ENCODE measurements around the gene SF3A1. TPM values are rescaled to one million over a fixed set of nuclear protein-coding genes. Genes with fewer than 3 reads are reported as not detected.

Gene SF3A1
- total and polyA plus RNA-seq, 2 of the 8 experiments (the other 6 are each of a cell fraction or from before 2014, with no cell fraction given) = 27.8 to 285 TPM

DNA sequence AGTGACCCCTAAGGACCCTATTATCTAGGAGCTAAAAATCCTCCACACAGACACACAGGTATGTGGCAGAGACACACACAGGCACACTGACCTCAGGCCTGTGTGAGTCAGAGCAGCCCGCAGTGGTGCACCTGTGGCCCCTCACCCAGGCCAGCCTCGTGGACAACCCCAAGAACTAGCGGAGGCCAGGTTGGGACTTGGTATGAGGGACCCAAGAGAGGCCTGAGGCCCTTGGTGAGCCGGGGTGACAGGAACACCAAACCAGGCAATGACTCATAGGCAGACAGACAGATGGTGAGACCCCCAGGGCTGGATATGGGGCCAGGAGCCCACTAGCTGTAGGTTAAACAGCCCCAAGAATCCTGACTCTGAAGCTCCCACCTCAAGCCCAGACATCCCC lies 73.4 kb downstream of the SF3A1 start (continued):
- TF ChIP-seq, protein P1, sequence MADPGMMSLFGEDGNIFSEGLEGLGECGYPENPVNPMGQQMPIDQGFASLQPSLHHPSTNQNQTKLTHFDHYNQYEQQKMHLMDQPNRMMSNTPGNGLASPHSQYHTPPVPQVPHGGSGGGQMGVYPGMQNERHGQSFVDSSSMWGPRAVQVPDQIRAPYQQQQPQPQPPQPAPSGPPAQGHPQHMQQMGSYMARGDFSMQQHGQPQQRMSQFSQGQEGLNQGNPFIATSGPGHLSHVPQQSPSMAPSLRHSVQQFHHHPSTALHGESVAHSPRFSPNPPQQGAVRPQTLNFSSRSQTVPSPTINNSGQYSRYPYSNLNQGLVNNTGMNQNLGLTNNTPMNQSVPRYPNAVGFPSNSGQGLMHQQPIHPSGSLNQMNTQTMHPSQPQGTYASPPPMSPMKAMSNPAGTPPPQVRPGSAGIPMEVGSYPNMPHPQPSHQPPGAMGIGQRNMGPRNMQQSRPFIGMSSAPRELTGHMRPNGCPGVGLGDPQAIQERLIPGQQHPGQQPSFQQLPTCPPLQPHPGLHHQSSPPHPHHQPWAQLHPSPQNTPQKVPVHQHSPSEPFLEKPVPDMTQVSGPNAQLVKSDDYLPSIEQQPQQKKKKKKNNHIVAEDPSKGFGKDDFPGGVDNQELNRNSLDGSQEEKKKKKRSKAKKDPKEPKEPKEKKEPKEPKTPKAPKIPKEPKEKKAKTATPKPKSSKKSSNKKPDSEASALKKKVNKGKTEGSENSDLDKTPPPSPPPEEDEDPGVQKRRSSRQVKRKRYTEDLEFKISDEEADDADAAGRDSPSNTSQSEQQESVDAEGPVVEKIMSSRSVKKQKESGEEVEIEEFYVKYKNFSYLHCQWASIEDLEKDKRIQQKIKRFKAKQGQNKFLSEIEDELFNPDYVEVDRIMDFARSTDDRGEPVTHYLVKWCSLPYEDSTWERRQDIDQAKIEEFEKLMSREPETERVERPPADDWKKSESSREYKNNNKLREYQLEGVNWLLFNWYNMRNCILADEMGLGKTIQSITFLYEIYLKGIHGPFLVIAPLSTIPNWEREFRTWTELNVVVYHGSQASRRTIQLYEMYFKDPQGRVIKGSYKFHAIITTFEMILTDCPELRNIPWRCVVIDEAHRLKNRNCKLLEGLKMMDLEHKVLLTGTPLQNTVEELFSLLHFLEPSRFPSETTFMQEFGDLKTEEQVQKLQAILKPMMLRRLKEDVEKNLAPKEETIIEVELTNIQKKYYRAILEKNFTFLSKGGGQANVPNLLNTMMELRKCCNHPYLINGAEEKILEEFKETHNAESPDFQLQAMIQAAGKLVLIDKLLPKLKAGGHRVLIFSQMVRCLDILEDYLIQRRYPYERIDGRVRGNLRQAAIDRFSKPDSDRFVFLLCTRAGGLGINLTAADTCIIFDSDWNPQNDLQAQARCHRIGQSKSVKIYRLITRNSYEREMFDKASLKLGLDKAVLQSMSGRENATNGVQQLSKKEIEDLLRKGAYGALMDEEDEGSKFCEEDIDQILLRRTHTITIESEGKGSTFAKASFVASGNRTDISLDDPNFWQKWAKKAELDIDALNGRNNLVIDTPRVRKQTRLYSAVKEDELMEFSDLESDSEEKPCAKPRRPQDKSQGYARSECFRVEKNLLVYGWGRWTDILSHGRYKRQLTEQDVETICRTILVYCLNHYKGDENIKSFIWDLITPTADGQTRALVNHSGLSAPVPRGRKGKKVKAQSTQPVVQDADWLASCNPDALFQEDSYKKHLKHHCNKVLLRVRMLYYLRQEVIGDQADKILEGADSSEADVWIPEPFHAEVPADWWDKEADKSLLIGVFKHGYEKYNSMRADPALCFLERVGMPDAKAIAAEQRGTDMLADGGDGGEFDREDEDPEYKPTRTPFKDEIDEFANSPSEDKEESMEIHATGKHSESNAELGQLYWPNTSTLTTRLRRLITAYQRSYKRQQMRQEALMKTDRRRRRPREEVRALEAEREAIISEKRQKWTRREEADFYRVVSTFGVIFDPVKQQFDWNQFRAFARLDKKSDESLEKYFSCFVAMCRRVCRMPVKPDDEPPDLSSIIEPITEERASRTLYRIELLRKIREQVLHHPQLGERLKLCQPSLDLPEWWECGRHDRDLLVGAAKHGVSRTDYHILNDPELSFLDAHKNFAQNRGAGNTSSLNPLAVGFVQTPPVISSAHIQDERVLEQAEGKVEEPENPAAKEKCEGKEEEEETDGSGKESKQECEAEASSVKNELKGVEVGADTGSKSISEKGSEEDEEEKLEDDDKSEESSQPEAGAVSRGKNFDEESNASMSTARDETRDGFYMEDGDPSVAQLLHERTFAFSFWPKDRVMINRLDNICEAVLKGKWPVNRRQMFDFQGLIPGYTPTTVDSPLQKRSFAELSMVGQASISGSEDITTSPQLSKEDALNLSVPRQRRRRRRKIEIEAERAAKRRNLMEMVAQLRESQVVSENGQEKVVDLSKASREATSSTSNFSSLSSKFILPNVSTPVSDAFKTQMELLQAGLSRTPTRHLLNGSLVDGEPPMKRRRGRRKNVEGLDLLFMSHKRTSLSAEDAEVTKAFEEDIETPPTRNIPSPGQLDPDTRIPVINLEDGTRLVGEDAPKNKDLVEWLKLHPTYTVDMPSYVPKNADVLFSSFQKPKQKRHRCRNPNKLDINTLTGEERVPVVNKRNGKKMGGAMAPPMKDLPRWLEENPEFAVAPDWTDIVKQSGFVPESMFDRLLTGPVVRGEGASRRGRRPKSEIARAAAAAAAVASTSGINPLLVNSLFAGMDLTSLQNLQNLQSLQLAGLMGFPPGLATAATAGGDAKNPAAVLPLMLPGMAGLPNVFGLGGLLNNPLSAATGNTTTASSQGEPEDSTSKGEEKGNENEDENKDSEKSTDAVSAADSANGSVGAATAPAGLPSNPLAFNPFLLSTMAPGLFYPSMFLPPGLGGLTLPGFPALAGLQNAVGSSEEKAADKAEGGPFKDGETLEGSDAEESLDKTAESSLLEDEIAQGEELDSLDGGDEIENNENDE (IDR thresholded peaks at IDR 0.05; ENCODE audit: insufficient replicate concordance, low read length) = no peak
- TF ChIP-seq POLR2A (IDR thresholded peaks at IDR 0.05; ENCODE audit: control extremely low read depth in 1 of 2, low read depth in 2 of 2, low read length in 2 of 2) = no peak
- TF ChIP-seq, protein P2, sequence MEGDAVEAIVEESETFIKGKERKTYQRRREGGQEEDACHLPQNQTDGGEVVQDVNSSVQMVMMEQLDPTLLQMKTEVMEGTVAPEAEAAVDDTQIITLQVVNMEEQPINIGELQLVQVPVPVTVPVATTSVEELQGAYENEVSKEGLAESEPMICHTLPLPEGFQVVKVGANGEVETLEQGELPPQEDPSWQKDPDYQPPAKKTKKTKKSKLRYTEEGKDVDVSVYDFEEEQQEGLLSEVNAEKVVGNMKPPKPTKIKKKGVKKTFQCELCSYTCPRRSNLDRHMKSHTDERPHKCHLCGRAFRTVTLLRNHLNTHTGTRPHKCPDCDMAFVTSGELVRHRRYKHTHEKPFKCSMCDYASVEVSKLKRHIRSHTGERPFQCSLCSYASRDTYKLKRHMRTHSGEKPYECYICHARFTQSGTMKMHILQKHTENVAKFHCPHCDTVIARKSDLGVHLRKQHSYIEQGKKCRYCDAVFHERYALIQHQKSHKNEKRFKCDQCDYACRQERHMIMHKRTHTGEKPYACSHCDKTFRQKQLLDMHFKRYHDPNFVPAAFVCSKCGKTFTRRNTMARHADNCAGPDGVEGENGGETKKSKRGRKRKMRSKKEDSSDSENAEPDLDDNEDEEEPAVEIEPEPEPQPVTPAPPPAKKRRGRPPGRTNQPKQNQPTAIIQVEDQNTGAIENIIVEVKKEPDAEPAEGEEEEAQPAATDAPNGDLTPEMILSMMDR (IDR thresholded peaks at IDR 0.05; ENCODE audit: control extremely low read depth in 1 of 3, insufficient read depth in 1 of 3, low read depth in 1 of 3, low read length in 3 of 3) = no peak
